ENCODE results near the gene PCDH9.
"Not testable (repeated sequence)": the region's sequence is repeated elsewhere in the genome, so short reads cannot be mapped to it uniquely, and the experiment has no call there.

PCDH9 gene

DNA sequence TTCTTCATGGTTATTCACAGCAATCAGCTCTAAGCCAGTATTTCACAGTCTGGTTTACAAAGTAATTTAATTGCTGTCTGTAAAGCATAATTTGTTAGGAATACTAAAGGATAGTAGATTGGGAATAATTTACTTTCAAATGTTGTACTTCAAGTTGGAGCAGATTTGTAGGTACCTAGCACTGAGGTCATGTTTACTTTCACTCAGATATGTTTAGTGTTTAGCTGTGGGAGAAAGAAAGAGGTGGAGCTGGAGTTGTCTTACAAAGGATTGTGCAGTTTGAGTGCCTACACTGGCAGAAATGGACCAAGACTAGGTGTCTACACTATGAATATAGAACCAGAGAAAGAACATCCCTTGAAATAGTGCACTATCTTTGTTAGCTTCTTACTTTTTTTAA, 464.6 kb downstream of the PCDH9 start:
- no peak overlapping the region for H4K12ac ChIP-seq (ENCODE audit: low read depth, low read length)
- H2BK120ac ChIP-seq (ENCODE audit: insufficient read depth, low read length, poor library complexity) = no peak overlapping the region
- no peak overlapping the region for H3K4me3 ChIP-seq (ENCODE audit: low read depth, low read length)
- no peaks in the 10 kb centered on the region for H3K27me3 ChIP-seq (ENCODE audit: insufficient read depth, low read length)
- no peaks in the 10 kb centered on the region for H3K4me1 ChIP-seq (ENCODE audit: control insufficient read depth in 1 of 2, insufficient read depth in 2 of 2, low read length in 2 of 2)
- no peak overlapping the region for H4K91ac ChIP-seq (ENCODE audit: low read depth, low read length)
- no peak overlapping the region for H2BK5ac ChIP-seq (ENCODE audit: low read depth, low read length, poor library complexity)
- DNase-seq = no peak
- H3K4me2 ChIP-seq (ENCODE audit: low read length) = no peak overlapping the region
- no peak overlapping the region for H3K4ac ChIP-seq (ENCODE audit: low read depth, low read length)
- H2AFZ ChIP-seq (ENCODE audit: insufficient read depth, low read length, poor library complexity) = no peak overlapping the region
- no peak overlapping the region for H2BK12ac ChIP-seq (ENCODE audit: low read length)
- peaks cover 8% of the 10 kb centered on the region for H3K9me3 ChIP-seq (ENCODE audit: insufficient read depth, low read depth, low read length)
- H3K36me3 ChIP-seq (ENCODE audit: control insufficient read depth in 1 of 2, insufficient read depth in 2 of 2, low read length in 2 of 2) = peaks cover 0 to 2% of the 10 kb centered on the region in 2 experiments
- H4K8ac ChIP-seq (ENCODE audit: low read depth, low read length) = no peak overlapping the region
- H2AK5ac ChIP-seq (ENCODE audit: low read length) = no peak overlapping the region
- H3K27ac ChIP-seq (ENCODE audit: low read depth, low read length) = no peak overlapping the region
- no peak overlapping the region for H3K14ac ChIP-seq (ENCODE audit: low read length)
- H3K23ac ChIP-seq (ENCODE audit: low read length) = no peak overlapping the region
- no peaks in the 10 kb centered on the region for H3K79me1 ChIP-seq (ENCODE audit: low read length)
- H3K9ac ChIP-seq (ENCODE audit: low read length) = no peak overlapping the region
- no peak overlapping the region for H3K18ac ChIP-seq (ENCODE audit: low read length)
- no peaks in the 10 kb centered on the region for H3K79me2 ChIP-seq (ENCODE audit: control insufficient read depth, insufficient read depth, low read length, poor library complexity)

DNA sequence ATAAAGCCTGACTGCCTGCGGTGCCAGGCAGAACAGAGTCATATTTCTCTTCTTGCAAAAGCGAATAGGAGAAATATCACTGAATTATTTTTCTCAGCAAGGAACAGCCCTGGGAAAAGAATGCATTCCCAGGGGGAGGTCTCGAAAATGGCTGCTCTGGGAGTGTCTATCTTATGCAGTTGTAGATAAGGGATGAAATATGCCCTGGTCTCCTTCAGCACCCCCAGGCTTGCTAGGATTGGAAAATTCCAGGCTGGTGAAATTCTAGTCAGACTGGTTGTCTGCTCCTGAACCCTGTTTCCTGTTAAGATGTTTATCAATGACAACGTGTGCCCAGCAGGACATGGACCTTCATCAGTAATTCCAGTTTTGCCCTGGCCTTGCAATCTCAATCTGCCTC, 469.5 kb downstream of the PCDH9 start:
- H3K9ac ChIP-seq (ENCODE audit: low read length); H3K18ac ChIP-seq (ENCODE audit: low read length); H2AK5ac ChIP-seq (ENCODE audit: low read length); H3K36me3 ChIP-seq (ENCODE audit: control insufficient read depth in 1 of 2, insufficient read depth in 2 of 2, low read length in 2 of 2); H3K4me3 ChIP-seq (ENCODE audit: low read depth, low read length); H3K4me2 ChIP-seq (ENCODE audit: low read length); H3K79me2 ChIP-seq (ENCODE audit: control insufficient read depth, insufficient read depth, low read length, poor library complexity); H3K9me3 ChIP-seq (ENCODE audit: insufficient read depth, low read depth, low read length); H2BK5ac ChIP-seq (ENCODE audit: low read depth, low read length, poor library complexity); H4K8ac ChIP-seq (ENCODE audit: low read depth, low read length); H3K27ac ChIP-seq (ENCODE audit: low read depth, low read length); H4K91ac ChIP-seq (ENCODE audit: low read depth, low read length); H3K14ac ChIP-seq (ENCODE audit: low read length); H3K4me1 ChIP-seq (ENCODE audit: control insufficient read depth in 1 of 2, insufficient read depth in 2 of 2, low read length in 2 of 2); H3K27me3 ChIP-seq (ENCODE audit: insufficient read depth, low read length); H4K12ac ChIP-seq (ENCODE audit: low read depth, low read length); H2BK12ac ChIP-seq (ENCODE audit: low read length); H3K23ac ChIP-seq (ENCODE audit: low read length); H2BK120ac ChIP-seq (ENCODE audit: insufficient read depth, low read length, poor library complexity); H2AFZ ChIP-seq (ENCODE audit: insufficient read depth, low read length, poor library complexity); DNase-seq; H3K79me1 ChIP-seq (ENCODE audit: low read length); H3K4ac ChIP-seq (ENCODE audit: low read depth, low read length): not testable (repeated sequence)
- WGBS (ENCODE audit: extremely low coverage, insufficient coverage, insufficient read length) = no CpG with 5 or more reads among the region's 4 CpGs

- H3K4me1 ChIP-seq (ENCODE audit: control insufficient read depth in 1 of 2, insufficient read depth in 2 of 2, low read length in 2 of 2) = no peaks in the 10 kb centered on the region
- H2BK5ac ChIP-seq (ENCODE audit: low read depth, low read length, poor library complexity) = no peak overlapping the region
- no peak overlapping the region for H3K4me3 ChIP-seq (ENCODE audit: low read depth, low read length)
- no peak overlapping the region for H3K18ac ChIP-seq (ENCODE audit: low read length)
- H3K27me3 ChIP-seq (ENCODE audit: insufficient read depth, low read length) = no peaks in the 10 kb centered on the region
- no peak overlapping the region for H3K9ac ChIP-seq (ENCODE audit: low read length)
- no peak for DNase-seq
- no peak overlapping the region for H3K23ac ChIP-seq (ENCODE audit: low read length)
- no peak overlapping the region for H4K8ac ChIP-seq (ENCODE audit: low read depth, low read length)
- H3K14ac ChIP-seq (ENCODE audit: low read length) = no peak overlapping the region
- no CpG with 5 or more reads among the region's 1 CpG for WGBS (ENCODE audit: extremely low coverage, insufficient coverage, insufficient read length)
- H4K91ac ChIP-seq (ENCODE audit: low read depth, low read length) = no peak overlapping the region
- no peak overlapping the region for H2BK12ac ChIP-seq (ENCODE audit: low read length)
- no peaks in the 10 kb centered on the region for H3K79me1 ChIP-seq (ENCODE audit: low read length)
- H4K12ac ChIP-seq (ENCODE audit: low read depth, low read length) = no peak overlapping the region
- H2BK120ac ChIP-seq (ENCODE audit: insufficient read depth, low read length, poor library complexity) = no peak overlapping the region
- H3K9me3 ChIP-seq (ENCODE audit: insufficient read depth, low read depth, low read length) = peaks cover 8% of the 10 kb centered on the region
- H2AFZ ChIP-seq (ENCODE audit: insufficient read depth, low read length, poor library complexity) = no peak overlapping the region
- no peak overlapping the region for H3K4ac ChIP-seq (ENCODE audit: low read depth, low read length)
- no peak overlapping the region for H3K27ac ChIP-seq (ENCODE audit: low read depth, low read length)
- no peak overlapping the region for H3K4me2 ChIP-seq (ENCODE audit: low read length)
- no peaks in the 10 kb centered on the region for H3K79me2 ChIP-seq (ENCODE audit: control insufficient read depth, insufficient read depth, low read length, poor library complexity)
- peaks cover 0 to 2% of the 10 kb centered on the region in 2 experiments for H3K36me3 ChIP-seq (ENCODE audit: control insufficient read depth in 1 of 2, insufficient read depth in 2 of 2, low read length in 2 of 2)
- no peak overlapping the region for H2AK5ac ChIP-seq (ENCODE audit: low read length)
These were observed 470.2 kb downstream of the PCDH9 start for GRCh38 chr13:66759919-66760318.

- Histone ChIP-seq H3K27ac (ENCODE audit: low read depth, low read length) (no peak overlapping the region), H3K18ac (ENCODE audit: low read length) (no peak overlapping the region), H3K4me1 (ENCODE audit: control insufficient read depth in 1 of 2, insufficient read depth in 2 of 2, low read length in 2 of 2) (no peaks in the 10 kb centered on the region), H2BK120ac (ENCODE audit: insufficient read depth, low read length, poor library complexity) (no peak overlapping the region), H2BK5ac (ENCODE audit: low read depth, low read length, poor library complexity) (no peak overlapping the region), H3K4ac (ENCODE audit: low read depth, low read length) (no peak overlapping the region), H3K79me1 (ENCODE audit: low read length) (no peaks in the 10 kb centered on the region), H3K79me2 (ENCODE audit: control insufficient read depth, insufficient read depth, low read length, poor library complexity) (no peaks in the 10 kb centered on the region), H2AFZ (ENCODE audit: insufficient read depth, low read length, poor library complexity) (no peak overlapping the region), H4K8ac (ENCODE audit: low read depth, low read length) (no peak overlapping the region), H3K27me3 (ENCODE audit: insufficient read depth, low read length) (no peaks in the 10 kb centered on the region), H4K12ac (ENCODE audit: low read depth, low read length) (no peak overlapping the region), H3K36me3 (ENCODE audit: control insufficient read depth in 1 of 2, insufficient read depth in 2 of 2, low read length in 2 of 2) (no peaks in the 10 kb centered on the region), H2AK5ac (ENCODE audit: low read length) (no peak overlapping the region), H3K4me2 (ENCODE audit: low read length) (no peak overlapping the region), H2BK12ac (ENCODE audit: low read length) (no peak overlapping the region), H3K9ac (ENCODE audit: low read length) (no peak overlapping the region), H3K23ac (ENCODE audit: low read length) (no peak overlapping the region), H3K14ac (ENCODE audit: low read length) (no peak overlapping the region), H3K4me3 (ENCODE audit: low read depth, low read length) (no peak overlapping the region), H4K91ac (ENCODE audit: low read depth, low read length) (no peak overlapping the region), H3K9me3 (ENCODE audit: insufficient read depth, low read depth, low read length) (no peaks in the 10 kb centered on the region)
- WGBS (ENCODE audit: extremely low coverage, insufficient coverage, insufficient read length) = no CpG with 5 or more reads among the region's 2 CpGs
- no peak for DNase-seq
These were observed 478.4 kb downstream of the PCDH9 start for GRCh38 chr13:66751691-66752090.

All from trophoblast cell (in vitro differentiated cells and primary cell).